ENCODE measurements around the gene DDX31. TPM values are rescaled to one million over a fixed set of nuclear protein-coding genes. Genes with fewer than 3 reads are reported as not detected.

Gene DDX31
- total RNA-seq, 1 experiment from 2014 or later = 25.8 TPM

GRCh38 chr9:132614324-132614723, 55.5 kb downstream of the DDX31 start:
- no peak overlapping the region for H3K4me2 ChIP-seq (ENCODE audit: low read length)

More at GRCh38 chr9:132614324-132614723, 55.5 kb downstream of the DDX31 start:
- H3K9me3 ChIP-seq (ENCODE audit: control insufficient read depth in 1 of 2, insufficient read depth in 1 of 2, low read depth in 1 of 2, low read length in 2 of 2) = no peaks in the 10 kb centered on the region
- POLR2A ChIA-PET = no interaction called here
- no peak for TF ChIP-seq JUND (IDR thresholded peaks at IDR 0.05)
- TF ChIP-seq REST (IDR thresholded peaks at IDR 0.05; ENCODE audit: low read depth) = no peak
- no peak for TF ChIP-seq YY1 (IDR thresholded peaks at IDR 0.05; ENCODE audit: extremely low read depth, insufficient replicate concordance, low read depth, low read length)
- no peak for TF ChIP-seq SP1 (IDR thresholded peaks at IDR 0.05; ENCODE audit: low read depth)
- TF ChIP-seq TCF7L2 (IDR thresholded peaks at IDR 0.05; ENCODE audit: borderline replicate concordance, extremely low read depth, insufficient read depth, insufficient read length) = no peak
- TF ChIP-seq MAX (IDR thresholded peaks at IDR 0.05) = no peak
- no peak for TF ChIP-seq ZNF274 (IDR thresholded peaks at IDR 0.05; ENCODE audit: low read depth, low read length)
- TF ChIP-seq SRF (IDR thresholded peaks at IDR 0.05; ENCODE audit: low read depth) = no peak
- no peak for TF ChIP-seq EZH2phosphoT487 (IDR thresholded peaks at IDR 0.05; ENCODE audit: borderline replicate concordance)
- TF ChIP-seq FOSL1 (IDR thresholded peaks at IDR 0.05; ENCODE audit: low read depth) = no peak
- BruUV-seq (replicated peaks) = no TSS peak
- no peaks in the 10 kb centered on the region for H3K4me1 ChIP-seq (ENCODE audit: control insufficient read depth in 1 of 2, insufficient read depth in 2 of 2, low read length in 2 of 2)
- no peaks in the 10 kb centered on the region for H3K27me3 ChIP-seq (ENCODE audit: insufficient read depth, low read length)
- intact Hi-C loops (cut with micrococcal nuclease) = no loop called here
- no peak overlapping the region for H3K27ac ChIP-seq (ENCODE audit: low read depth, low read length)
- ATAC-seq = no peak
- H3K9me2 ChIP-seq (ENCODE audit: insufficient read depth) = no peaks in the 10 kb centered on the region
- CTCF ChIA-PET = no interaction called here
- H3K4me3 ChIP-seq (replicated peaks in 1 of 2; ENCODE audit: low read depth in 1 of 2, low read length in 2 of 2) = no peak overlapping the region
- no peaks in the 10 kb centered on the region for H3K79me2 ChIP-seq (ENCODE audit: insufficient read depth, low read length)
- DNase-seq (ENCODE audit: low read depth, low spot score) = no peak
- RAD21 ChIA-PET (ENCODE audit: low non-redundant PET in 1 of 2, low total read pairs in 2 of 2, uncharacterized antibody in 2 of 2, unreplicated experiment in 2 of 2) = no interaction called here
- peaks cover 48 to 68% of the 10 kb centered on the region in 2 experiments for H3K36me3 ChIP-seq (ENCODE audit: control insufficient read depth in 1 of 2, insufficient read depth in 2 of 2, low read length in 2 of 2)
- no peaks in the 10 kb centered on the region for H4K20me1 ChIP-seq (ENCODE audit: insufficient read depth)
- H3K9ac ChIP-seq (ENCODE audit: low read length) = no peak overlapping the region
- no peak overlapping the region for H2AFZ ChIP-seq (ENCODE audit: low read depth, low read length, poor library complexity, severe bottlenecking)
